AG04449 (cell line): ENCODE measurements around the gene EIF4G3.

Source experiments
- CTCF ChIA-PET: fragments of 350-600 bp; formaldehyde crosslinking; extraction: SDS; loops from one replicate; lab custom pipeline; 2021; ENCODE audit warnings: antibody characterized with exemption; lab: Yijun Ruan, JAX
- POLR2A ChIA-PET: fragments of 400-600, 350-600 bp; formaldehyde crosslinking; extraction: SDS; loops from one replicate; lab custom pipeline; 2020; ENCODE audit warnings: antibody characterized with exemption, inconsistent platforms; lab: Yijun Ruan, JAX
- DNase-seq: peaks from one replicate; pipeline ENCODE4 v3.0.0-alpha.2; 2010; ENCODE audit warnings: low read depth, low spot score
- H3K4me3 ChIP-seq: 2 replicates; pipeline ENCODE4 v1.5.1; 2011; ENCODE audit warnings: low read depth, mild to moderate bottlenecking, control low read depth, low read length
- TF ChIP-seq, protein P1 (sequence below): IDR thresholded peaks from one replicate; pipeline ENCODE4 v1.5.1; 2011; ENCODE audit warnings: mild to moderate bottlenecking, moderate library complexity, low read length, control low read depth, inconsistent platforms; ENCODE audit not compliant: insufficient read depth; ENCODE audit errors: missing control alignments

The EIF4G3 gene

DNA sequence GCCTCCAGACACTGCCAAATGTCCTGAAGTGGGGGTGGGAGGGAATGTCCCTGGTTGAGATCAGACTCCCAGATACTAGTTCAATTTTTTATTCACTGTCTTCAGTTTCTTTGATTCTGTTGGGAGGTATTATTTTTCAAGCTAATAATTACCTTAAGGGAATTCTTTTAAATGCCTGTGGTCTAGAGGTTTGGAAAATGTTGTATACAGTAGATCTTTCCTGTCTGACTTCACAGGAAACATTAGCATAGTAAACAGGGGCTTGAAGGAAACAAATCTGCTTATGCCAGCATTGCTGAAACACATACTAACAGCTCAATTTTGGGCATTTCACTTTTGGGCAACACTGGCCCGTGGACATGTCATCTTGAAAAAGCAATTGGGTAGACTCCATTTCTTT, 305.3 kb downstream of the EIF4G3 start:
- DNase-seq: no peak
- TF ChIP-seq, protein P1, sequence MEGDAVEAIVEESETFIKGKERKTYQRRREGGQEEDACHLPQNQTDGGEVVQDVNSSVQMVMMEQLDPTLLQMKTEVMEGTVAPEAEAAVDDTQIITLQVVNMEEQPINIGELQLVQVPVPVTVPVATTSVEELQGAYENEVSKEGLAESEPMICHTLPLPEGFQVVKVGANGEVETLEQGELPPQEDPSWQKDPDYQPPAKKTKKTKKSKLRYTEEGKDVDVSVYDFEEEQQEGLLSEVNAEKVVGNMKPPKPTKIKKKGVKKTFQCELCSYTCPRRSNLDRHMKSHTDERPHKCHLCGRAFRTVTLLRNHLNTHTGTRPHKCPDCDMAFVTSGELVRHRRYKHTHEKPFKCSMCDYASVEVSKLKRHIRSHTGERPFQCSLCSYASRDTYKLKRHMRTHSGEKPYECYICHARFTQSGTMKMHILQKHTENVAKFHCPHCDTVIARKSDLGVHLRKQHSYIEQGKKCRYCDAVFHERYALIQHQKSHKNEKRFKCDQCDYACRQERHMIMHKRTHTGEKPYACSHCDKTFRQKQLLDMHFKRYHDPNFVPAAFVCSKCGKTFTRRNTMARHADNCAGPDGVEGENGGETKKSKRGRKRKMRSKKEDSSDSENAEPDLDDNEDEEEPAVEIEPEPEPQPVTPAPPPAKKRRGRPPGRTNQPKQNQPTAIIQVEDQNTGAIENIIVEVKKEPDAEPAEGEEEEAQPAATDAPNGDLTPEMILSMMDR: no peak
- POLR2A ChIA-PET: no interaction called here
- no peak overlapping the region for H3K4me3 ChIP-seq
- CTCF ChIA-PET: no interaction called here

DNA sequence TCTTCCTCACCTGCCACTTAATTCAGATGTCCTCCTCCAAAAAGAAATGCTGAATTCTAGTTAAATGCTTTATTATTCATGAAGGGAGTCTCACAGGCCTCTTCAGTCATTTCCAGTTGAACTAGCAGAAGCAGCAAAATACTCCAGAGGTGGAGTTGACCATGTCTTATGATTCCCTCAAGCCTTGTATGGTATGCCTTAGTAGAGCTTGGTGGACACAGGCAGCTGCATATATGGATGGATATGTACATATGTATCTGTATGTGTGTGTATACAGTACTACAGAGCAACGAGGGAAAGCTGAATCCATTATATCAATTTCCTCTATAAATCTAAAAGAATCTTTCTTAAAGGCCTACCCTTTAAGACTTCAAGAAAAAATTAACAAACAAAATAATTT, 306.0 kb downstream of the EIF4G3 start:
- ChIA-PET CTCF (no interaction called here), POLR2A (no interaction called here)
- TF ChIP-seq, protein P1: no peak
- no peak for DNase-seq
- no peak overlapping the region for H3K4me3 ChIP-seq

DNA sequence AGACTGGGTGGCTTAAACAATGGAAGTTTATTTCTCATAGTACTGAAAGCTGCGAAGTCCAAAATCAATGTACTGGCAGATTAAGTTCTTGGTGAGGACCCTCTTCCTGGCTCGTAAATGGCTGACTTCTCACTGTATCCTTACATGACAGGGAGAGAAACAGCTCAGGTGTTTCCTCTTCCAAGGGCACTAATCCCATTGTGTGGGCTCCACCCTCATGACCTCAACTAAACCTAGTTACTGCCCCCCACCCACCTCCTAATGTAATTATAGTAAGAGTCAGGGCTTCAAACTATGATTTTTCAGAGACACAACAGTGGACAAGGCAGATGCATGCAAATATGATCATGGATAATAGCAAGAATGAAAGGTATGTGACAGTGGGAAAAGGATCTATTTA, 308.4 kb downstream of the EIF4G3 start:
- DNase-seq: no peak
- TF ChIP-seq, protein P1: no peak
- H3K4me3 ChIP-seq: no peak overlapping the region
- POLR2A ChIA-PET: no interaction called here
- CTCF ChIA-PET: no interaction called here

DNA sequence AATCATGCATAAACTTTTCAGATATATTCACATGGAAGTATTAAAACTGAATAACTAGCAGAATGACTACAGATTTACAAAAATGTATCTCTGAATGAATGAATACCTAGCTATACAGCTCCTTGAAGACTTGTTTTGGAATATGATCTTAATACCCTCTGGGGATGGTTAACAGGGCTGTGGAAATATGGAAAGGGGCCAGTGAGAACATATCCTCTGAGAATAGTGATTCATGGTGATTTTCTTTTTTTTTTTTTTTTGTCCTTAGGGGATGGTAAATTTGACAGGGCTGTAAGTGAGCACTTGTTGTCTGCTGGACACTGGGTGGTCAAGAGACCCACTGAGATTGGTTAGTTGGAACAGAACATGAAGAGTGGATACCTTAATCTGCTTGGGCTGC, 308.9 kb downstream of the EIF4G3 start:
- CTCF ChIA-PET: interaction anchor here (1.1 kb wide), 1 partner anchor 327 kb away, joined by 5 read pairs; no protein-coding TSS in a partner anchor
- POLR2A ChIA-PET: no interaction called here
- no peak for DNase-seq

DNA sequence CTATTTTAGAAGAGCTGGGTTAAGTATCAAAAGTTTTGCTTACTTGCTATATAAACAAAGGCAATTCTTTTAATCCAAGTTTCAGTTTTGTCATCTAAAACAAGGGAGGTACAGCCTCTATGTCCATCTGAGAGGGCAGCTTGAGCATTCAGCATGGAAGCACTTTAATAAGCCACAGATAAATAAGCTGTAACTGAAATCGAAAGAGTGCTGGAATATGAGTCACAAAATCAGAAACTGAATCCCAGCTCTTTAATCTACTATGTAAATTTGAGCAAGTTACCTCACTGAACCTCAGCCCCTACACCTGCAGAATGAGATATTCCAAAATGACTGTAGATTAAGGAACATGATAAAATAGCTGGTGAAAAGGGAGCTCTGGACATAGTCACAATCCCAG, 309.6 kb downstream of the EIF4G3 start:
- DNase-seq: no peak
- ChIA-PET POLR2A (no interaction called here), CTCF (interaction anchor here (1.1 kb wide), 1 partner anchor 328 kb away, joined by 5 read pairs; no protein-coding TSS in a partner anchor)
- TF ChIP-seq, protein P1: no peak
- H3K4me3 ChIP-seq: no peak overlapping the region

More for the DNA sequence above, 308.9 kb downstream of the EIF4G3 start:
- H3K4me3 ChIP-seq: no peak overlapping the region
- TF ChIP-seq, protein P1: no peak

DNA sequence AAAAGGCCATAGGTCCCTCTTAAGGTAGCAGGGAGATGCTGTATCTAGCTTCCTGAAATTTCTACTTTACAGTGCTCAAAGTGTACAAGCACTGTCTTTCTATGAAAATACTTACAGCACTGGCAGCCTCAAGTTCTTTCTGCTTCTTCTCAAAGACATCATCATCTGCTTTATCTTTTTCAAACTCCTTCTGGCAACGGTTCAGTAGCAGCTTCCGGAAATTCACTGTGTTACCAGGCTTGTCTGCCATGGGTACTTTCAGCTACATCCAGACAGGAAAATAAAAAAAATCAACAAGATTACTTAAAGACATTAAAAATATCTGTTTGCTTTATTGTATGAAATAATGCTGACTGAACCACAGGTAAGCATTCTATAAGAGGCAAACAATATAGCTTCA, 311.7 kb downstream of the EIF4G3 start:
- CTCF ChIA-PET: no interaction called here
- H3K4me3 ChIP-seq: no peak overlapping the region
- no peak for DNase-seq
- POLR2A ChIA-PET: no interaction called here
- TF ChIP-seq, protein P1: no peak
